ENCODE data around the gene DZANK1.
"Not testable (repeated sequence)": the region's sequence is repeated elsewhere in the genome, so short reads cannot be mapped to it uniquely, and the experiment has no call there.

DZANK1 gene

DNA sequence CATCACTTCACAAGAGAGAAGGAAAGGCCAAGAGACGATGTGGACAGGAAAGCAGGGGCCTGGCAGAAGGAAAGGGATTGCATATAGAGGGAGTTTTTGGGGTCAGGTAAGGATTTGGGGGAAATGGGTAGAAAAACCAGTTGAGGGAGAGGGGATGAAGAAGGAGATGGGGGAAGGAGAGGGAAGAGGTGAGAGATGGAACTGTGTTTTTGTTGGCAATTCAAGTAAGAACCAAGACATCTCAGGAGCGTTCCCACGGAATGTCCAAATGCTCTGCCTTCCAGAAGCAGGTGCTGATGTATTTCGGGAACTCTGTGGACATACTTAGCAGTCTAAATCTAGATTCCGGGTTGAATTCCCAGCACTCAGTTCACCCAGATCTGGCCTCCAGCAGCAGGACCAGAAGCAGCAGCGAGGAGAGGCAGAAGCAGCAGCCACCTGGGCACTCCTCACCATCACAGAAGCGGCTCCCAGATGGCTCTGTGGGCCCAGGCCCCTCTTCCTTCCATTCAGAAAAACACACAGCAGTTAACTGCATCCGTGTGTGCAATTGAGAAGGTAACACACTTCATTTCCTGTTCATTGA lies 88.8 kb downstream of the DZANK1 start:
- no peaks in the 10 kb centered on the region for H3K27me3 Mint-ChIP-seq
- H3K36me3 Mint-ChIP-seq (ENCODE audit: low read depth): no peaks in the 10 kb centered on the region
- H3K27ac Mint-ChIP-seq: no peak overlapping the region
- ATAC-seq (no peak), DNase-seq (no peak)
- H3K4me1 Mint-ChIP-seq: no peaks in the 10 kb centered on the region
- peaks cover 4% of the 10 kb centered on the region for H3K9me3 Mint-ChIP-seq
- no peak overlapping the region for H3K4me3 Mint-ChIP-seq

- not testable (repeated sequence) for H3K36me3 Mint-ChIP-seq (ENCODE audit: low read depth); H3K4me3 Mint-ChIP-seq; DNase-seq; H3K9me3 Mint-ChIP-seq; H3K27me3 Mint-ChIP-seq; H3K27ac Mint-ChIP-seq; H3K4me1 Mint-ChIP-seq; ATAC-seq
Observed at GRCh38 chr20:18375551-18375950, 91.3 kb downstream of the DZANK1 start.

DNA sequence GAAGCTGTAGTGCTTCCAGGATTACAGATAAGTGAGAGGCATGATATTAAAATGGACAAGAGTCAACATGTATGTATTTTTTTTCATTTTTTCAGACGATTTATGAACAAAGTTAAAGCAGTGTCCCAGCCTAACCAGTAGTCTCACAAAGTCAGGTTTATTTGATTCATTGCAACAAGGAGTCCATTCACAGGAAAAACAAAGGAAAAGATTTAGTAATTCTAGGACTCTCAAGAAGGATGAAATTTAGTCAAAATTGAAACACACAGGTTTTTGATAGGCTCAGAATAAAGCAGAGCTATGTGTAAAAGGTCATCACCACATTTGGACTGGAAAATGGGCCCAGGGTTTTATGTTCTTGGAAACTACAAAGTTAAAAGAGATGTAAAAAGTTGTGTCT lies 94.5 kb downstream of the DZANK1 start:
- H3K9me3 Mint-ChIP-seq: peaks cover 4% of the 10 kb centered on the region
- DNase-seq (no peak), ATAC-seq (no peak)
- no peak overlapping the region for H3K27ac Mint-ChIP-seq
- peaks cover 6% of the 10 kb centered on the region for H3K27me3 Mint-ChIP-seq
- H3K36me3 Mint-ChIP-seq (ENCODE audit: low read depth): no peaks in the 10 kb centered on the region
- H3K4me3 Mint-ChIP-seq: no peak overlapping the region
- H3K4me1 Mint-ChIP-seq: no peaks in the 10 kb centered on the region

DNA sequence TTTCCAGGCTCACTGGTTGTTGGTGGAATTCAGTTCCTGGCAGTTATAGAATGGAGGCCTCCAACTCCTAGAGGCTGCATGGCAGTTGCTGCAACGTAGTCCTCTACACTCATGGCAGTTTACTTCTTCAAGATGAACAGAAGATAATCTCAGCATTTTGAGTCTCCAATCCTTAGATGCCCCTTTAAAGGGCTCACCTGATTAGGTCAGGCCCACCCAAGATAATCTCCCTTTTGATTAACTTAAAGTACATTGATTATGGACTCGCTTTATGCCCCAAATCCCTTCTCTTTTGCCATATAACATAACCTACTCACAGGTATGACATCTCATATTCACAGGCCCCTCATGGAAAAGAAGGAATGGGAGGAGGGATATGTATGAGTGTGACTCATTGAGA lies 102.1 kb downstream of the DZANK1 start:
- no peaks in the 10 kb centered on the region for H3K4me1 Mint-ChIP-seq
- H3K9me3 Mint-ChIP-seq: no peaks in the 10 kb centered on the region
- H3K27ac Mint-ChIP-seq: no peak overlapping the region
- H3K27me3 Mint-ChIP-seq: peaks cover 1% of the 10 kb centered on the region
- no peak overlapping the region for H3K4me3 Mint-ChIP-seq
- H3K36me3 Mint-ChIP-seq (ENCODE audit: low read depth): no peaks in the 10 kb centered on the region
- no peak for DNase-seq
- ATAC-seq: no peak

GRCh38 chr20:18363708-18364107 lies 103.1 kb downstream of the DZANK1 start:
- no peaks in the 10 kb centered on the region for H3K36me3 Mint-ChIP-seq (ENCODE audit: low read depth)
- no peak overlapping the region for H3K4me3 Mint-ChIP-seq
- ATAC-seq (no peak), DNase-seq (no peak)
- H3K27me3 Mint-ChIP-seq: peaks cover 1% of the 10 kb centered on the region
- H3K4me1 Mint-ChIP-seq: no peaks in the 10 kb centered on the region
- no peak overlapping the region for H3K27ac Mint-ChIP-seq
- H3K9me3 Mint-ChIP-seq: no peaks in the 10 kb centered on the region

DNA sequence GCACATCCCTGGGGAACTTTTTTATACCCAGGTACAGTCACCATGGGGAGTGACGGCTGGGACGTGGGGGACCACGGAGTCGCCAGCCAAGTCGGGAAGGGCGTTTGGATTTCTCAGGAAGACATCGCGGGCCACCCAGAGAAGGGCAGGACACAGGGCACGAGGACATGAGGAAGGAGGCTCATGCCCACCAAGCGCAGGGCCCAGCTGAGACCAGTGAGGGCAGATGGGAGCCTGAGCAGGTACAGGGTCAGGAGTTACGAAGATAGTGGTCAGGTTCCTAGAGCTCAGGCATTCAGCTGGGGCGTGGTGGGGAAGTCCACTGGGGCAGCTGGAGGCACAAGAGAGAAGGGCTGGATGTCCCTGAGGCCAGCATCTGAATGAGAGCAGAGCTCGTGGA lies 103.9 kb downstream of the DZANK1 start:
- Mint-ChIP-seq H3K9me3 (no peaks in the 10 kb centered on the region), H3K4me3 (no peak overlapping the region), H3K36me3 (ENCODE audit: low read depth) (no peaks in the 10 kb centered on the region), H3K27ac (no peak overlapping the region), H3K4me1 (no peaks in the 10 kb centered on the region), H3K27me3 (peaks cover 4% of the 10 kb centered on the region)
- DNase-seq: no peak
- ATAC-seq: no peak

DNA sequence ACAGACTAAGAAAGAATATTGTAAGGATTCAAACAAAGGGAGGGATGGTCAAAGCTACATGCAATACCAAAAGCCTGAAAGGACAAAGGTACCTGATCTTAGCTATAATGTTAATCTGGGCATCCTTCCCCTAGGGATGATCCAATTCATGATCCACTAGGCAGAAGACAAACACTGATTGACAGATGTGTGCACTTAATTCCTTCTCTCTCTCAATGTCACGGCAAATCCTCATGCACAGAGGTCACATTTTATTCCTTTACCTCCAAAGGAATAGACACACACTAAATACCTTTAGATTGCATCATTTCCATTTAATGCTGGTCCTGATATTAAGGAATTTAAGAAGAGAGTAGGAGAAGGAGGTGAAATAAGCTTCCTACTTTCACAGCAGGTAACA lies 105.2 kb downstream of the DZANK1 start:
- no peak for ATAC-seq
- H3K4me3 Mint-ChIP-seq: no peak overlapping the region
- H3K4me1 Mint-ChIP-seq: no peaks in the 10 kb centered on the region
- no peak for DNase-seq
- H3K27me3 Mint-ChIP-seq: peaks cover 5% of the 10 kb centered on the region
- H3K9me3 Mint-ChIP-seq: no peaks in the 10 kb centered on the region
- no peak overlapping the region for H3K27ac Mint-ChIP-seq
- no peaks in the 10 kb centered on the region for H3K36me3 Mint-ChIP-seq (ENCODE audit: low read depth)

DNA sequence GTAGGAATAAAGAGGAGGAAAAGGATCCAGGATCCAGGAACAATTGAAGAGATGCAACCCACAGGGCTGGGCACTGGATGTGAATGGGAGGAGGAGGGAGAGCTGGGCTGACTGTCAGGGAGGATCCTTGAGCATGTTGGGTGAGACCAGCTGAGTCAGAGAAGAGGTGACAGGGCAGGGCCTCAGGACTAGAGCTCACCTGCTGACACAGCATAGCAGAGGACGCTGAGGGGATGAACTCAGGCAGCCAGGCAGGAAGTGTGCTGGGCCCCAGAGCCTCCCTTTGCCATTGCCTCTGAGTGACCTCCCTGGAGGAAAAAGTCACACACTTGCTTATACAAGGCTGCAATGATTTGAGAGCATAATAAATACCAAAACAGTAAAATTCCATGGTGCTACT lies 106.2 kb downstream of the DZANK1 start:
- DNase-seq: no peak
- H3K4me3 Mint-ChIP-seq: no peak overlapping the region
- H3K4me1 Mint-ChIP-seq: no peaks in the 10 kb centered on the region
- no peak overlapping the region for H3K27ac Mint-ChIP-seq
- no peaks in the 10 kb centered on the region for H3K36me3 Mint-ChIP-seq (ENCODE audit: low read depth)
- no peak for ATAC-seq
- H3K27me3 Mint-ChIP-seq: peaks cover 5% of the 10 kb centered on the region
- H3K9me3 Mint-ChIP-seq: peaks cover under 1% of the 10 kb centered on the region

DNA sequence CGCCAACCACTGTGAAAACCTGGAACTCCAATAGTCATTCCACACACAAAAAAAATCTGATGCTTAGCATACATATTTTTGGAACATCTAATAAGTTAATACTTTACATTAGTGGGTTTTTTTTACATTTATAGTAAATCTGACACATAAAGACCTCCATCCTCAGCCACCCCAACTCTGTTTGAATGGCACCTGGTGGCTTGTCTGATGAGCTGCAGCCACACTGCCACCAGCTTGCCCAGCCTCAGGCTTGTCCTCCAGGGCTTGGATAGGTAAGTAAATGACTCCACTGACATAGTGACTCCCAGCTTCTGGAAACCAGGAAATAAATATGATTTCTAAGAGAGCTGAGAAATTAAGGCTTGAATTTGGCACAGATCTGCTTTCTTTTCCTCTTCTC lies 107.0 kb downstream of the DZANK1 start:
- DNase-seq: no peak
- no peak for ATAC-seq
- Mint-ChIP-seq H3K4me3 (no peak overlapping the region), H3K9me3 (peaks cover 8% of the 10 kb centered on the region), H3K27ac (no peak overlapping the region), H3K36me3 (ENCODE audit: low read depth) (no peaks in the 10 kb centered on the region), H3K4me1 (no peaks in the 10 kb centered on the region), H3K27me3 (peaks cover 12% of the 10 kb centered on the region)

DNA sequence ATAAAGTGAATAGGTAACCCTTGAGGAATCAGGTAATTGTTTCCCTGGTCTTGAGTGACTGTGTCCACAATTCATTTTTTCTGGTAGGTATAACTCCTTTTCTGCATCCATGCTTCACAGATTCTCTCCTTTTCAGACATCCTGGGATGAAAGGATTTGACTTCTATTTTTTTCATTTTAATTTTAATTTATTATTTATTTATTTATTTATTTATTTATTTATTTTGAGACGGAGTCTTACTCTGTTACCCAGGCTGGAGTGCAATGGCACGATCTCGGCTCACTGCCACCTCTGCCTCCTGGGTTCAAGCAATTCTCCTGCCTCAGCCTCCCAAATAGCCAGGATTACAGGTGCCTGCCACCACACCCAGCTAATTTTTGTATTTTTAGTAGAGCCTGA lies 117.1 kb downstream of the DZANK1 start:
- ATAC-seq; H3K36me3 Mint-ChIP-seq (ENCODE audit: low read depth); H3K9me3 Mint-ChIP-seq; H3K27ac Mint-ChIP-seq; H3K4me3 Mint-ChIP-seq; DNase-seq; H3K4me1 Mint-ChIP-seq: not testable (repeated sequence)
- peaks cover 17% of the 10 kb centered on the region for H3K27me3 Mint-ChIP-seq

Data from activated naive CD8-positive, alpha-beta T cell treated with anti-CD3 and anti-CD28 coated beads, Interleukin-2, amount 50 U/mL, for 24 hours (primary cell).